ENCODE measurements around the gene SRC. TPM values are rescaled to one million over a fixed set of nuclear protein-coding genes. Genes with fewer than 3 reads are reported as not detected.

The SRC gene
- polyA plus RNA-seq, 1 of the 3 experiments (the other 2 are of a cell fraction): 23.8 TPM

DNA sequence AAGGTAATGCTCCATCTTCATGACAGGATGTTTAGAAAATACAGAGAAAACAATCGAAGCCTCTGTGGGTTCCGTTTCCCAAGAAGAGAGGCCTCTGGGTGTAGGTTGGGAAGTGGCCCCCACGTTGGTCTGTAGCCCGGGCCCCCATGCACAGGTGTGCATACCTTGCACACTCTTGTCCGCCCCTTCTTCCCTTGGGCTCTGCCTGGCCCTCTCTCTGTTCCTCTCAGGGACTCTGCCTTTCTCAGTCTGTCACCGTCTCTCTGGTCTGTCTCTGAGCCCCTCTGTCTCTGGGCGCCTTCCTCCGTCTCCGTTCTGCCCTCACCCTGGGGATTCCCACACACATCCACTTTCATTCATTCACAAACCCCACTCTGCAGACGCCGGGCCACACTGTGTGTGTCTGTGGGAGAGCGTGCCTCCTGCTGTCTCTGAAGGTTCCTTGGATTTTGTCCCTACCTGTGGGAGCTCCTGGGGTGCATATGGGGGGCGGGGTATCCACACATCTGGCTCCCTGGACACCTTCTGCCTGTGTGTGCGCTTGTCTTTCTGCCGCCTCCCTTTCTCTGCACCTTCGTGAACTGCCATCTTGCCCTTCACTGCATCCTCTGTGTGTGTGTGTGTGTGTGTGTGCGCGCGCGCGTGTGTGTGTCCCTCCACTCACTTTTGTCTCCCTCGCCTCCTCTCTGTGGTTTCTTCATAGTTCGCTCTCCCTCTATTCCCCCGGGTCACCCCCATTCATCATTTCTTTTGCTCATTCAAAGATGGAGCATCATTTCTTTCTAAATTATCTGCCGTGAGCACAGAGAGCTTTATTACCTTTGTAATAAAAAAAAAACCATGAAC is 75.3 kb downstream of the SRC start:
- no peaks in the 10 kb centered on the region for H4K20me1 ChIP-seq (ENCODE audit: insufficient read depth)
- H3K9ac ChIP-seq: no peak overlapping the region
- no peaks in the 10 kb centered on the region for H3K36me3 ChIP-seq (replicated peaks in 1 of 2; ENCODE audit: control insufficient read depth in 1 of 2, insufficient read depth in 2 of 2, low read length in 1 of 2)
- peaks cover 37% of the 10 kb centered on the region; the same call in 1 of the 2 replicates for H3K27me3 ChIP-seq (ENCODE audit: insufficient read depth)
- DNase-seq: no peak
- H2AFZ ChIP-seq (ENCODE audit: low read depth): no peak overlapping the region
- CTCF ChIA-PET: no interaction called here
- H3K79me2 ChIP-seq (ENCODE audit: insufficient read depth): no peaks in the 10 kb centered on the region
- peaks cover 0 to 14% of the 10 kb centered on the region in 2 experiments; a peak in 1 of 4 replicates for H3K4me1 ChIP-seq (ENCODE audit: control insufficient read depth in 1 of 2, insufficient read depth in 2 of 2, low read depth in 1 of 2, low read length in 1 of 2)
- H3K27ac ChIP-seq (ENCODE audit: low read depth in 2 of 2, low read length in 1 of 2): no peak overlapping the region
- TF ChIP-seq GATA2 (CRISPR knock-in tag; IDR thresholded peaks at IDR 0.05) (no peak), POLR2AphosphoS5 (IDR thresholded peaks at IDR 0.05; ENCODE audit: low read depth, low read length) (no peak), RAD21 (IDR thresholded peaks at IDR 0.05; ENCODE audit: low read length) (no peak), RXRA (IDR thresholded peaks at IDR 0.05; ENCODE audit: borderline replicate concordance, low read depth) (no peak), NFIC (IDR thresholded peaks at IDR 0.05; ENCODE audit: borderline replicate concordance) (no peak), ELF1 (IDR thresholded peaks at IDR 0.05) (no peak), SIN3A (IDR thresholded peaks at IDR 0.05; ENCODE audit: borderline replicate concordance, low read depth, low read length) (no peak), FOSL2 (IDR thresholded peaks at IDR 0.05; ENCODE audit: borderline replicate concordance, low read depth) (no peak), EP300 (IDR thresholded peaks at IDR 0.05; ENCODE audit: borderline replicate concordance in 1 of 2, low read depth in 1 of 2, low read length in 1 of 2) (no peak), TCF12 (IDR thresholded peaks at IDR 0.05) (no peak), EZH2phosphoT487 (IDR thresholded peaks at IDR 0.05; ENCODE audit: borderline replicate concordance, low read depth) (no peak), SMC3 (IDR thresholded peaks at IDR 0.05; ENCODE audit: low read depth, low read length) (no peak), FOXM1 (IDR thresholded peaks at IDR 0.05; ENCODE audit: low read depth) (no peak), YY1 (IDR thresholded peaks at IDR 0.05; ENCODE audit: low read depth) (no peak), FOXJ3 (CRISPR knock-in tag; IDR thresholded peaks at IDR 0.05) (no peak), CHD2 (IDR thresholded peaks at IDR 0.05; ENCODE audit: low read length, partially characterized antibody) (no peak)
- TF ChIP-seq, protein P1, sequence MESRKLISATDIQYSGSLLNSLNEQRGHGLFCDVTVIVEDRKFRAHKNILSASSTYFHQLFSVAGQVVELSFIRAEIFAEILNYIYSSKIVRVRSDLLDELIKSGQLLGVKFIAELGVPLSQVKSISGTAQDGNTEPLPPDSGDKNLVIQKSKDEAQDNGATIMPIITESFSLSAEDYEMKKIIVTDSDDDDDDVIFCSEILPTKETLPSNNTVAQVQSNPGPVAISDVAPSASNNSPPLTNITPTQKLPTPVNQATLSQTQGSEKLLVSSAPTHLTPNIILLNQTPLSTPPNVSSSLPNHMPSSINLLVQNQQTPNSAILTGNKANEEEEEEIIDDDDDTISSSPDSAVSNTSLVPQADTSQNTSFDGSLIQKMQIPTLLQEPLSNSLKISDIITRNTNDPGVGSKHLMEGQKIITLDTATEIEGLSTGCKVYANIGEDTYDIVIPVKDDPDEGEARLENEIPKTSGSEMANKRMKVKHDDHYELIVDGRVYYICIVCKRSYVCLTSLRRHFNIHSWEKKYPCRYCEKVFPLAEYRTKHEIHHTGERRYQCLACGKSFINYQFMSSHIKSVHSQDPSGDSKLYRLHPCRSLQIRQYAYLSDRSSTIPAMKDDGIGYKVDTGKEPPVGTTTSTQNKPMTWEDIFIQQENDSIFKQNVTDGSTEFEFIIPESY (IDR thresholded peaks at IDR 0.05; ENCODE audit: borderline replicate concordance, low read depth): no peak
- TF ChIP-seq, protein P2, sequence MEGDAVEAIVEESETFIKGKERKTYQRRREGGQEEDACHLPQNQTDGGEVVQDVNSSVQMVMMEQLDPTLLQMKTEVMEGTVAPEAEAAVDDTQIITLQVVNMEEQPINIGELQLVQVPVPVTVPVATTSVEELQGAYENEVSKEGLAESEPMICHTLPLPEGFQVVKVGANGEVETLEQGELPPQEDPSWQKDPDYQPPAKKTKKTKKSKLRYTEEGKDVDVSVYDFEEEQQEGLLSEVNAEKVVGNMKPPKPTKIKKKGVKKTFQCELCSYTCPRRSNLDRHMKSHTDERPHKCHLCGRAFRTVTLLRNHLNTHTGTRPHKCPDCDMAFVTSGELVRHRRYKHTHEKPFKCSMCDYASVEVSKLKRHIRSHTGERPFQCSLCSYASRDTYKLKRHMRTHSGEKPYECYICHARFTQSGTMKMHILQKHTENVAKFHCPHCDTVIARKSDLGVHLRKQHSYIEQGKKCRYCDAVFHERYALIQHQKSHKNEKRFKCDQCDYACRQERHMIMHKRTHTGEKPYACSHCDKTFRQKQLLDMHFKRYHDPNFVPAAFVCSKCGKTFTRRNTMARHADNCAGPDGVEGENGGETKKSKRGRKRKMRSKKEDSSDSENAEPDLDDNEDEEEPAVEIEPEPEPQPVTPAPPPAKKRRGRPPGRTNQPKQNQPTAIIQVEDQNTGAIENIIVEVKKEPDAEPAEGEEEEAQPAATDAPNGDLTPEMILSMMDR (IDR thresholded peaks at IDR 0.05): no peak
- TF ChIP-seq, protein P3, sequence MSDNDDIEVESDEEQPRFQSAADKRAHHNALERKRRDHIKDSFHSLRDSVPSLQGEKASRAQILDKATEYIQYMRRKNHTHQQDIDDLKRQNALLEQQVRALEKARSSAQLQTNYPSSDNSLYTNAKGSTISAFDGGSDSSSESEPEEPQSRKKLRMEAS (IDR thresholded peaks at IDR 0.05; ENCODE audit: low read depth): no peak
- H3K9me2 ChIP-seq: no peaks in the 10 kb centered on the region
- no peak overlapping the region for H3K4me2 ChIP-seq
- no peak overlapping the region for H3K4me3 ChIP-seq (ENCODE audit: low read depth in 2 of 2, low read length in 1 of 2)
- 69% methylated on average over 25 of the region's 25 CpGs for WGBS (ENCODE audit: low lambda C conversion rate)
- no peaks in the 10 kb centered on the region for H3K9me3 ChIP-seq
- POLR2A ChIA-PET: no interaction called here
- H3F3A ChIP-seq (replicated peaks; ENCODE audit: insufficient read depth): no peaks in the 10 kb centered on the region

Data from SK-N-SH (cell line).